Mesothelial cell of epicardium (in vitro differentiated cells): ENCODE results near the gene B4GALT1. TPM values are rescaled to one million over a fixed set of nuclear protein-coding genes. Genes with fewer than 3 reads are reported as not detected.

Source experiments
- DNase-seq, 2 experiments: peaks; one replicate each; pipeline ENCODE4 v3.0.0; 2021; ENCODE audit warnings: low spot score in 2 of 2; ENCODE audit not compliant: unreplicated experiment in 2 of 2
- H3K27ac Mint-ChIP-seq: 2 replicates; pipeline ENCODE4 v1.8.0; 2021; ENCODE audit warnings: mixed read lengths
- H3K27me3 Mint-ChIP-seq: 2 replicates; pipeline ENCODE4 v1.8.0; 2021; ENCODE audit warnings: low read depth, mixed read lengths
- H3K36me3 Mint-ChIP-seq: 2 replicates; pipeline ENCODE4 v1.8.0; 2021; ENCODE audit warnings: mixed read lengths
- H3K4me1 Mint-ChIP-seq: 2 replicates; pipeline ENCODE4 v1.8.0; 2021; ENCODE audit warnings: mixed read lengths
- H3K4me3 Mint-ChIP-seq: 2 replicates; pipeline ENCODE4 v1.8.0; 2021; ENCODE audit warnings: mild to moderate bottlenecking, moderate library complexity, mixed read lengths
- H3K9me3 Mint-ChIP-seq: 2 replicates; pipeline ENCODE4 v1.8.0; 2021; ENCODE audit warnings: mixed read lengths
- CTCF ChIP-seq: fragments of 200-600 bp; sonication (generic); IDR thresholded peaks from one replicate; pipeline ENCODE4 v1.5.0; 2021; ENCODE audit warnings: antibody characterized with exemption; ENCODE audit not compliant: unreplicated experiment
- total RNA-seq: library from RNA; stranded (reverse); gene quantifications from 3 replicates; pipeline ENCODE4 v1.2.1, GENCODE V29; 2021

Gene B4GALT1
- total RNA-seq, 1 donor from 2014 or later, result 78.3 TPM

- Mint-ChIP-seq H3K9me3 (peaks cover 7% of the 10 kb centered on the region), H3K27me3 (peaks cover 3% of the 10 kb centered on the region), H3K27ac (no peak overlapping the region), H3K36me3 (no peaks in the 10 kb centered on the region), H3K4me1 (peaks cover 23% of the 10 kb centered on the region), H3K4me3 (no peak overlapping the region)
- TF ChIP-seq CTCF, result no peak
- no peak for DNase-seq
Observed at GRCh38 chr9:33182519-33182918, 15.4 kb upstream of the B4GALT1 start.

DNA sequence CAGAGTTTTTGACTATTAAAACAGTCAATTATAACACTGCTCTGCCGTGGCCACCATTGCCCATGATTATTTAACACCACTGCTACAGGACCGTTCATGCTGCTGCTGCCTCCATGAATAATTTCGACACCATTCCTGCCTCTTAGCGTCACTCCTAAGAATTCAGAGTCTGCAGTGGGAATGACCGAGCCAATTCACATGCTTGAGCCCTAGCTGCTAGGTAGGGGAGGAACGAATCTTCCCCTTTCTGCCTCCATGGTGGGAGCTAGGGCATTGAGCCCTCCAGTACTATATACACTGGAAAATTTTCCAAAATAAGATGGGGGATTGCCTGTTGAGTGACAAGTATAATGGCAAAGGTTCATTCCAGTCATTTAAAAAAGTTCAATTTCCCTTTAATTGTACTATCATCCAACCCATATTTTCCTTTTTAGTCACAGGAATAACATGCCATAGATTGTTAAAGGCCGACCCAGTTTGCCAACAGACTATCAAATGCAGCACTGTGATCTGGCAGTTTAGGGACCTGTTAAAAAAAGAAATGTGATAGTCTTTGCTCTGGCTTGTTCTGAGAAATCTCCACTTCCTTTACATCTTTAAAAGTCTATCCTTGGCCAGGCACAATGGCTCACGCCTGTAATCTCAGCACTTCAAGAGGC, 13.5 kb upstream of the B4GALT1 start:
- DNase-seq, result no peak
- H3K27me3 Mint-ChIP-seq, result peaks cover 3% of the 10 kb centered on the region
- no peak overlapping the region for H3K4me3 Mint-ChIP-seq
- no peak for TF ChIP-seq CTCF
- peaks cover 7% of the 10 kb centered on the region for H3K9me3 Mint-ChIP-seq
- no peaks in the 10 kb centered on the region for H3K36me3 Mint-ChIP-seq
- H3K27ac Mint-ChIP-seq, result no peak overlapping the region
- H3K4me1 Mint-ChIP-seq, result peaks cover 6% of the 10 kb centered on the region

DNA sequence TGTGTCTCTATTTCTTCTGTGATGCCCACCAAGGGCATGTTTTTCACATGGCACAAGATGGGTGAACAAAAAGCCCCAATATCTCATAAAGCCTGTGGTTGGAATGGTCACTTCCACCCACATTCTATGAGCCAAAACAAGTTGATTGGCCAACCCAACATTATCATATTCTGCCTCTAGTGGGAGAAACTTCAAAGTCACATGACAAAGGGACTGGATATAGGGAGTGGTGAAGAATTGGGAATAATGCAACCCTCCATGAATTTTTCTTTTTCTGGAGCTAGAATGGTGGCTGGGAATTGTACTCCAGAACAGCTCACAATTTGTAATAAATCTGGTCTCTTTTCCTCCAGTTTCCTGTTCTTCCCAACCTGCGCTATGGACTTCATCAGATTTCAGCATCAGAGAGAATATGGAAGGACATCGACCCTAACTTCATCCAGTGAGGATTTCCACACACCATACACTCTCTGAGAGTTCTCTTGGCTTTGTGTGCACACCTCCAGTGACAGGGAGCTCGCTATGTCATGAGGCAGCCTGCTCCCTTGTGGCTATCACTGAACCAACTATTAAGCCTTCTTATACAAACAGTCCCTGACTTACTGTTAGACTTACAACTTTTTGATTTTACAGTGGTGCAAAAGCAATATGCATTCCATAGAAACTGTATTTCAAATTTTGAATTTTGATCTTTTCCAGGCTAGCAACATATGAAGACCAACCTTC, 12.0 kb upstream of the B4GALT1 start:
- DNase-seq, result no peak
- Mint-ChIP-seq H3K4me1 (no peaks in the 10 kb centered on the region), H3K9me3 (peaks cover 7% of the 10 kb centered on the region), H3K27ac (no peak overlapping the region), H3K27me3 (peaks cover 3% of the 10 kb centered on the region), H3K36me3 (no peaks in the 10 kb centered on the region), H3K4me3 (no peak overlapping the region)
- no peak for TF ChIP-seq CTCF

DNA sequence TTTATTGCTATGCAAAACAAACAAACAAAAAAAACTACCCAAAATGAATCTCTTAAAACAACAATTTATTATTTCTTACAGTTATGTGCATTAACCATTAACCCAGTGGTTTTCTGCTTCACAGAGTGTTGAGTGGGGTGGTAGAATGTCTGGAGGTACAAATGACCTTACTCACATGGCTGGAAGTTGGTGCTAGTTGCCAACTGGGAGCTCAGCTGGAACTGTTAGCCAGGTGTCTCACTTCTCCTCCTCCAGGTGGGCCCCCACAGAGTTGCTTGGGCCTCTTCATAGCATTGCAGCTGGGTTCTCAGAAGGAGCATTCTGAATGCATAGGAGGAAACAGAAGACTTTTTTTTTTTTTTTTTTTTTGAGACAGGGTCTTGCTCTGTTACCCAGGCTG, 10.5 kb upstream of the B4GALT1 start:
- Mint-ChIP-seq H3K4me1 (peaks cover under 1% of the 10 kb centered on the region), H3K9me3 (peaks cover 7% of the 10 kb centered on the region), H3K27me3 (peaks cover 3% of the 10 kb centered on the region), H3K27ac (no peak overlapping the region), H3K4me3 (no peak overlapping the region), H3K36me3 (no peaks in the 10 kb centered on the region)
- TF ChIP-seq CTCF, result no peak
- no peak for DNase-seq

DNA sequence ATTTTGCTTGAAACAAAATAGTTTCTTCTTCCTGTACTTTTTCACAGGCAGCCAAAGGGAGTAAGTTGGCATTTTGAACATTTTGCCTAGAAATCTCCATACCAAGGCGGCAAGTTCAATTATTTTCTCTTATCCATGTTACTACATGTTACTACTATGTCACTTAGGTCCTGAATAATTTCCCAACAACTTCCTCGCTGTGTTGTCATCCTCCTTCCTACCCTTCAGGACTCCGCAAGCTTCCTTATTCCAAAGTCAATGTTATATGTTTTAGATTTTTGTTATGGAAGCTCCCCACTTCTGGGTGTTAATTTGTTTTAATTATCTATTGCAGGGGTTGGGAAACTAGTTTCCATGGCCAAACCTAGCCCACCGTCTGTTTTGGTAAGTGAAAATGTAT, 9.9 kb upstream of the B4GALT1 start:
- Mint-ChIP-seq H3K4me1 (peaks cover 6% of the 10 kb centered on the region), H3K27me3 (no peaks in the 10 kb centered on the region), H3K9me3 (peaks cover 2% of the 10 kb centered on the region), H3K4me3 (no peak overlapping the region), H3K36me3 (no peaks in the 10 kb centered on the region), H3K27ac (no peak overlapping the region)
- DNase-seq, result no peak
- no peak for TF ChIP-seq CTCF
